ENCODE results near the gene JAZF1.

DNA sequence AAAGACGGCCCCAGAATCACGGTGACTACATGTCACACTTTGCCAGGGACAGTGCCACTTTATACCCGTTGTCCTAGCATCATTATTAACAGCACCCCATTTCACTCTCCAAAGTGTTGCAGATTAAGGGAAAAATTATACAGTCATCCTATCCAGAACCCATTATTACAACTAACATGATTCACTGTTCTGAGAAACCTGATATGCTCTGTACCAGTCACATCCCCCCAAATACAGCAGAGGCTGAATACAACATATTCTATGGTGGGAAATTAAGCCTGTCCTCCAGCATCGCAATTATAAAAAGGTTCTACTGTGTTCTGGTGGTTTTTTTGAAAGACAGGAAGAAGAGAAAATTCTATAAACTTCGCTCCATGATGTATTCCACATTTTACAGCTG lies 162.1 kb downstream of the JAZF1 start:
- TF ChIP-seq, protein P1, sequence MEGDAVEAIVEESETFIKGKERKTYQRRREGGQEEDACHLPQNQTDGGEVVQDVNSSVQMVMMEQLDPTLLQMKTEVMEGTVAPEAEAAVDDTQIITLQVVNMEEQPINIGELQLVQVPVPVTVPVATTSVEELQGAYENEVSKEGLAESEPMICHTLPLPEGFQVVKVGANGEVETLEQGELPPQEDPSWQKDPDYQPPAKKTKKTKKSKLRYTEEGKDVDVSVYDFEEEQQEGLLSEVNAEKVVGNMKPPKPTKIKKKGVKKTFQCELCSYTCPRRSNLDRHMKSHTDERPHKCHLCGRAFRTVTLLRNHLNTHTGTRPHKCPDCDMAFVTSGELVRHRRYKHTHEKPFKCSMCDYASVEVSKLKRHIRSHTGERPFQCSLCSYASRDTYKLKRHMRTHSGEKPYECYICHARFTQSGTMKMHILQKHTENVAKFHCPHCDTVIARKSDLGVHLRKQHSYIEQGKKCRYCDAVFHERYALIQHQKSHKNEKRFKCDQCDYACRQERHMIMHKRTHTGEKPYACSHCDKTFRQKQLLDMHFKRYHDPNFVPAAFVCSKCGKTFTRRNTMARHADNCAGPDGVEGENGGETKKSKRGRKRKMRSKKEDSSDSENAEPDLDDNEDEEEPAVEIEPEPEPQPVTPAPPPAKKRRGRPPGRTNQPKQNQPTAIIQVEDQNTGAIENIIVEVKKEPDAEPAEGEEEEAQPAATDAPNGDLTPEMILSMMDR (IDR thresholded peaks at IDR 0.05; ENCODE audit: control extremely low read depth in 1 of 3, insufficient read depth in 1 of 3, low read depth in 1 of 3, low read length in 3 of 3), result no peak
- no peak for TF ChIP-seq YY1 (IDR thresholded peaks at IDR 0.05; ENCODE audit: low read depth, low read length)
- TF ChIP-seq KDM1A (IDR thresholded peaks at IDR 0.05; ENCODE audit: borderline replicate concordance, low read length), result no peak
- TF ChIP-seq NRF1 (IDR thresholded peaks at IDR 0.05; ENCODE audit: low read depth, low read length), result no peak

All from H1 (cell line).